Neural crest cell (in vitro differentiated cells): Measurements from ENCODE around the gene SNX24. TPM values are rescaled to one million over a fixed set of nuclear protein-coding genes. Genes with fewer than 3 reads are reported as not detected.
A peak's percentile ranks its signal among the peaks of the same experiment; 100 is the strongest.

Experiments
- DNase-seq: peaks from one replicate; pipeline ENCODE4 v3.0.0; 2021; ENCODE audit warnings: low read depth, mixed read lengths, low spot score
- H3K27ac Mint-ChIP-seq: one replicate; pipeline ENCODE4 v1.8.0; 2021; ENCODE audit warnings: mild to moderate bottlenecking, mixed read lengths; ENCODE audit not compliant: unreplicated experiment
- H3K27me3 Mint-ChIP-seq: 2 replicates; pipeline ENCODE4 v1.8.0; 2021; ENCODE audit warnings: low read depth, mild to moderate bottlenecking, mixed read lengths
- H3K36me3 Mint-ChIP-seq: 2 replicates; pipeline ENCODE4 v1.8.0; 2021; ENCODE audit warnings: low read depth, mild to moderate bottlenecking, mixed read lengths
- H3K4me1 Mint-ChIP-seq: 2 replicates; pipeline ENCODE4 v1.8.0; 2021; ENCODE audit warnings: mixed read lengths
- H3K4me3 Mint-ChIP-seq: one replicate; pipeline ENCODE4 v1.8.0; 2021; ENCODE audit warnings: mild to moderate bottlenecking, mixed read lengths
- H3K9me3 Mint-ChIP-seq: 2 replicates; pipeline ENCODE4 v1.8.0; 2021; ENCODE audit warnings: mixed read lengths
- total RNA-seq: library from RNA; stranded (reverse); gene quantifications from 2 replicates; pipeline ENCODE4 v1.2.1, GENCODE V29; 2021
- TF ChIP-seq, protein P1 (sequence below): fragments of 200-600 bp; sonication (generic); conservative IDR thresholded peaks from 2 replicates; pipeline ENCODE4 v1.5.0; 2021; ENCODE audit warnings: antibody characterized with exemption, mild to moderate bottlenecking

The SNX24 gene
- total RNA-seq, 1 donor from 2014 or later, result 19.7 TPM

DNA sequence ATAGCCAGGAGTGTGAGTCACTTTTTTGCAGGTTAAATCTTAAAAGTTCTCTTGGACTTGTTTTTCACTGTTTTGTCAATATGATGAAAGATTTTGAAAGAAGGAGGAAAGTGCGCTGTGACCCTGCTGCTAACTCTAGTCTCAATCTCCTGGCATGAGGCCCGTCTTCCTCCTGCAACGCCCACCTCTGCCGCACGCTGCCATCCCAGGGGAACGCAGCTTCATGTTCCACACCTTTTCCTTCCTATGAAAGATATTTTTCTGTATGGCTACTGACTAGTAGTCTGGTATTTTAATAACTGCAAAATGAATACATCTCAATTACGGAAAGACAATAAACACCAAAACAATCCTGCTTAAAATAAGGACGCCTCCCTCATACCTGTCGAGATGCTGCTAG lies 182.8 kb downstream of the SNX24 start:
- H3K4me1 Mint-ChIP-seq, result peaks cover 13% of the 10 kb centered on the region
- H3K4me3 Mint-ChIP-seq, result no peak overlapping the region
- H3K36me3 Mint-ChIP-seq, result no peaks in the 10 kb centered on the region
- TF ChIP-seq, protein P1, sequence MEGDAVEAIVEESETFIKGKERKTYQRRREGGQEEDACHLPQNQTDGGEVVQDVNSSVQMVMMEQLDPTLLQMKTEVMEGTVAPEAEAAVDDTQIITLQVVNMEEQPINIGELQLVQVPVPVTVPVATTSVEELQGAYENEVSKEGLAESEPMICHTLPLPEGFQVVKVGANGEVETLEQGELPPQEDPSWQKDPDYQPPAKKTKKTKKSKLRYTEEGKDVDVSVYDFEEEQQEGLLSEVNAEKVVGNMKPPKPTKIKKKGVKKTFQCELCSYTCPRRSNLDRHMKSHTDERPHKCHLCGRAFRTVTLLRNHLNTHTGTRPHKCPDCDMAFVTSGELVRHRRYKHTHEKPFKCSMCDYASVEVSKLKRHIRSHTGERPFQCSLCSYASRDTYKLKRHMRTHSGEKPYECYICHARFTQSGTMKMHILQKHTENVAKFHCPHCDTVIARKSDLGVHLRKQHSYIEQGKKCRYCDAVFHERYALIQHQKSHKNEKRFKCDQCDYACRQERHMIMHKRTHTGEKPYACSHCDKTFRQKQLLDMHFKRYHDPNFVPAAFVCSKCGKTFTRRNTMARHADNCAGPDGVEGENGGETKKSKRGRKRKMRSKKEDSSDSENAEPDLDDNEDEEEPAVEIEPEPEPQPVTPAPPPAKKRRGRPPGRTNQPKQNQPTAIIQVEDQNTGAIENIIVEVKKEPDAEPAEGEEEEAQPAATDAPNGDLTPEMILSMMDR, result no peak
- no peak for DNase-seq
- H3K27ac Mint-ChIP-seq, result no peak overlapping the region
- no peaks in the 10 kb centered on the region for H3K9me3 Mint-ChIP-seq
- peaks cover 21% of the 10 kb centered on the region for H3K27me3 Mint-ChIP-seq

DNA sequence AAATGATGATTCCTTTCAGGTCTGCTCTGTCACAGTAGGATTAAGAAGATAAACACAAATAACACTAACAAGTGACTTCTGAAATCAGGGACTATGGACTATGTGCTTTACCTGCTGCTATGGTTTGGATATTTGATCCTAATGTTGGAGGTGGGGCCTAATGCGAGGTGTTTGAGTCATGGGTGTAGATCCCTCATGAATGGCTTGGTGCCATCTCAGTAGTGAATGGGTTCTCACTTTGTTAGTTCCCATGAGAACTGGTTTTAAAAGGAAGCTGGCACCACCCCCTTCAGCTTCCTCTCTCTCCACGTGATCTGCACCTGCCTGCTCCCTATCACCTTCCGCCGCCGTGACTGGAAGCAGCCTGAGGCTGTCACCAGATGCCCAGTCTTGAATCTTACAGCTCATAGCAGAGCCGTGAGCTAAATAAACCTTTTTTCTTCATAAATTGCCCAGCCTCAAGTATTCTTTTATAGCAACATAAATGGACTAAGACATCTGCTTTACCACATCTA lies 187.8 kb downstream of the SNX24 start:
- Mint-ChIP-seq H3K36me3 (no peaks in the 10 kb centered on the region), H3K4me1 (peaks cover 19% of the 10 kb centered on the region), H3K27me3 (peaks cover 64% of the 10 kb centered on the region), H3K4me3 (no peak overlapping the region), H3K27ac (no peak overlapping the region), H3K9me3 (no peaks in the 10 kb centered on the region)
- TF ChIP-seq, protein P1, result no peak
- no peak for DNase-seq

GRCh38 chr5:123035360-123035917 lies 190.0 kb downstream of the SNX24 start:
- H3K9me3 Mint-ChIP-seq, result no peaks in the 10 kb centered on the region
- H3K4me3 Mint-ChIP-seq, result peak overlapping the region; percentile 83
- peaks cover 85% of the 10 kb centered on the region for H3K27me3 Mint-ChIP-seq
- H3K27ac Mint-ChIP-seq, result no peak overlapping the region
- DNase-seq, result no peak
- peaks cover 12% of the 10 kb centered on the region for H3K4me1 Mint-ChIP-seq
- TF ChIP-seq, protein P1, result no peak
- no peaks in the 10 kb centered on the region for H3K36me3 Mint-ChIP-seq

DNA sequence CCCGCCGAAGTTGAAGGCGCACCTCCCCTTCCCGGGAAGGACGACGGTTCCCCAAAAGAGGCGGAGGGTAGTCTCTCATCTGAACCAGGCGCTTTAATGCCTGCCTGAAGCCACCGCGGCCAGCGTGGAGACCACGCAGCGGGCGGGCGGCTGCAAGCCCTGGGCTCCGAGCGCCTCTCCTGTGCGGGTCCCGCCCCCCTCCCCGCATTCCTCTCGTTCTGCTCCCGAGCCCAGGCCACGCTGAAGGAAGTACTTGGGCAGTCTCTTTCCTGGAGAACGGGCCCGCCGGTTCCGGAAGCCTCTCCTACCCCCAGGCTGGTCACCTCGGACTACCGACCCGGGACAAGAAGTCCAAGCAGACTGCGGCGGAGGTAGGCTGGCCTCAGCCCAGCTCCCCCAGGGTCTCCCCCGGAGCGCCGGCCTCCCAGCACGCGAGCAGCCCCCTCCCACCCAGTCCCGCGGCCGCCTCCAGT lies 190.5 kb downstream of the SNX24 start:
- H3K4me3 Mint-ChIP-seq, result peak overlapping the region; percentile 76
- peaks cover 84% of the 10 kb centered on the region for H3K27me3 Mint-ChIP-seq
- peak; percentile 14 for DNase-seq
- H3K4me1 Mint-ChIP-seq, result peaks cover 12% of the 10 kb centered on the region
- TF ChIP-seq, protein P1, result no peak
- no peaks in the 10 kb centered on the region for H3K36me3 Mint-ChIP-seq
- H3K27ac Mint-ChIP-seq, result no peak overlapping the region
- H3K9me3 Mint-ChIP-seq, result no peaks in the 10 kb centered on the region

- H3K4me1 Mint-ChIP-seq, result peaks cover 8% of the 10 kb centered on the region
- H3K4me3 Mint-ChIP-seq, result peak within 1 kb of the TSS; percentile 83
- H3K27ac Mint-ChIP-seq, result no peak within 1 kb of the TSS
- TF ChIP-seq, protein P1, result no peak
- H3K27me3 Mint-ChIP-seq, result peaks cover 82% of the 10 kb centered on the region
- DNase-seq, result peak; percentile 63
- no peaks in the 10 kb centered on the region for H3K36me3 Mint-ChIP-seq
- H3K9me3 Mint-ChIP-seq, result no peaks in the 10 kb centered on the region
These were observed 191.1 kb downstream of the SNX24 start, which contains the start of gene PPIC for GRCh38 chr5:123036391-123037103. TSS of gene PPIC (minus strand) at chr5:123036725. CDS start at chr5:123036625, 100 bp downstream.
